ENCODE data around the gene IFT122. TPM values are rescaled to one million over a fixed set of nuclear protein-coding genes. Genes with fewer than 3 reads are reported as not detected.

The IFT122 gene
- total and polyA plus RNA-seq, 10 donors: 5.2 to 31.3 (median 18.1) TPM

DNA sequence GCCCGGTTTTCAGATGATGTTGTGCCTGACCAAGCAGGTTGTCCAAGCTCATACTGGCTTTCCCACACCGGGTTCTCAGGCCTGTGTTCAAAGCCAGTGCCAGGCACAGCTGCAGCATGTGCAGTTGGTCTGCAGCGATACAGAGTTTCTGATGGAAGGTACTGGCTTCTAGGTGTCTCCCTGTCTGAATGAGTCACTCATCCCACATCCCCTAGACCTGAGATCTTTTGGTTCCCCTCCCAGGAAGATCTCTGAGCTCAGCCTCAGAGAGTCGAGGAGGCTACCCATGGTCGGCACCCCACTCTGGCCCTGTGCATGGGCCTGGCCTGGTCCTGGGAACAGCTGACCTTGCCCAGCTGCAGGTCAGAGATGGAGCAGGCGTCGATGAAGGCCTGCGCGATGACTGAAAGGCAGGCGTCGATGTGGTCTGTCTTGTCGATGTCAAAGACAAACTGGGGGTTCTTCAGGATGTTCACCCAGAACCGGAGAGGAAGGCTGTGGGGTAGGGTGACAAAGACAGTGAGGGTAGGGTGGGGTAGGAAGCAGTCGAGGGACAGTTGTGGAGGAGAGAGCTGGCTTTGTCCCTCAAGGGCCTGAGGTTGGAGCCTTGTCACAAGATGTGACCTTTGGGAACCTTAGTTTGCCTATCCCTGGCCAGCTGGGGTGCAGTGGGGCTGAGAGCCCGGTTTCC, 118.2 kb downstream of the IFT122 start:
- Histone ChIP-seq H3K4me1 (peaks cover 15 to 99% (median 63%) of the 10 kb centered on the region in 6 donors), H3K27me3 (replicated peaks in 1 of 7) (no peaks in the 10 kb centered on the region), H3K4me3 (no peak overlapping the region), H3K36me3 (peaks cover 0 to 84% (median 33%) of the 10 kb centered on the region in 6 donors), H3K9me3 (no peaks in the 10 kb centered on the region), H3K27ac (peak overlapping the region; percentile 22 to 79 (median 70))
- intact Hi-C loops (cut with DNase I; ENCODE audit: low total_unique reads): no loop called here
- 64 to 75% (median 72%) methylated on average over 14 to 15 of the region's 15 CpGs for WGBS, 5 donors
- DNase-seq: no peak
- TF ChIP-seq POLR2A (IDR thresholded peaks at IDR 0.05): no peak
- TF ChIP-seq POLR2AphosphoS5 (IDR thresholded peaks at IDR 0.05): peak in 1 of 3 donors; percentile 36
- no peak for TF ChIP-seq CTCF (IDR thresholded peaks at IDR 0.05 in 8 of 11, conservative IDR thresholded peaks at IDR 0.05 in 3 of 11)

DNA sequence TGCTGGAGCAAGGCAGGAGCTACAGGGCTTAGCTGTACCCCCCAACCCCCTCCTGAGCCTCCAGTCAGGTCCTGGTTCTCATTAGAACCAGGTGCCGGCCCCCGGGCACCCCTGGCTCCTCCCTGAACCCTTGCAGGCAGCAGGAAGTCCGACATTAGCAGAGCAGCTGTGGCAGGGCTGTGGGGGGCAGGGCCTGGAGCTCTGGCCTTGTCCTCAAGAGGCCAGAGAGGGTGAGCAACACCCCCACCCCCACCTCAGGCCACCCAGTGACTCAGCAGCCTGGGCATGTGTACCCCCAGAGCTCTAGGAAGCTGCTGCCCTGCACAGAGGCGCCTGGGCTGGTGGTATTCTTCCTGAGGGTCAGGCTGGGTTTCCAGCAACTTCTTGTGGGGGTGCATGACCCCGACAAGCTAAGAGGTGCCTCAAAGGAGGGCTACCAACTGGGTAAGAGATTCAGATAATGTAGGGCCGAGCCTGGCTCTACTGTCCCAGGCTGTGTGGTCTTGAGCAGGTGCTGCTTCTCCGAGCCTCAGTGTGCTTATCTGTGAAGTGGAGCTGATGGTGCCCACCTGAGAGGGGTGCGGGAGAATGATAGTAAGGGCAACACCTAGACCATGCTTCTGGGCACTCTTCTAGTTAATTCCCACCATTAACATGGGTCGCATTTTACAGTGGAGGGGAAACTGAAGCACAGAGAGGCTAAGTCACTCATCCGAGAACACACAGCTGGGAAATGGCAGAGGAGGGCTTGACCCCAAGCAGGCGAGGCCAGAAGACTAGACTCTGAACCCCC, 118.9 kb downstream of the IFT122 start:
- 58 to 66% (median 61%) methylated on average over 7 to 11 of the region's 11 CpGs for WGBS, 5 donors
- TF ChIP-seq POLR2A (IDR thresholded peaks at IDR 0.05) (no peak), POLR2AphosphoS5 (IDR thresholded peaks at IDR 0.05) (peak in 2 of 3 donors; percentile 38 to 67), CTCF (IDR thresholded peaks at IDR 0.05 in 8 of 11, conservative IDR thresholded peaks at IDR 0.05 in 3 of 11) (no peak)
- H3K27ac ChIP-seq: peak overlapping the region; percentile 22 to 79 (median 70)
- H3K36me3 ChIP-seq: peaks cover 0 to 92% (median 34%) of the 10 kb centered on the region in 6 donors
- no peak overlapping the region for H3K4me3 ChIP-seq
- no peaks in the 10 kb centered on the region for H3K27me3 ChIP-seq (replicated peaks in 1 of 7)
- no peaks in the 10 kb centered on the region for H3K9me3 ChIP-seq
- peaks cover 15 to 99% (median 64%) of the 10 kb centered on the region in 6 donors for H3K4me1 ChIP-seq
- intact Hi-C loops (cut with DNase I; ENCODE audit: low total_unique reads): no loop called here
- peak; percentile 78 for DNase-seq

DNA sequence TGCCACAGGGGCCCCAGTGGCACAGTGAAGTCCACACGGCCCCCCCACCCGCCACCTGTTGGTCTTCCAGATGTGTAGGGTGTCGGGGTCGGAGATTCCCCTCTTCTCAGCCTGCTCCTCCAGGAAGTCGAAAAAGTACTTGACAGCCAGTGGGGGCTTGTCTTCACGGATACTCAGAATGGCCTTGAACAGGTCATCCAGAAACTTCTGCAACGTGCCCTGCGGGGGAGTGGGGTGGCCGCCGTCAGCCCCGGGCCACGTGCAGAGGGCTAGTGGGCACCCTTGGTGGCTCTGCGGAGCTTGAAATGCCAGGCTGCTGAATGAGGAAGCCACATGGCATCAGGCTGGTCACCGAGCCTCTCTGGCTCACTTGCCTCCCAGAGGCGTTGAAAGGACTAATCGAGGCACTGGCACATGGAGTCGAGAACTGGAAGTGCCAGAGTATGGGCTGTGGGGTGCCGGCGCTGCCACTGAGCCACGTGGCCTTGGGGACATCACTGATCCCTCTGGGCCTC, 119.6 kb downstream of the IFT122 start:
- intact Hi-C loops (cut with DNase I; ENCODE audit: low total_unique reads): no loop called here
- Histone ChIP-seq H3K4me3 (no peak overlapping the region), H3K36me3 (peaks cover 0 to 98% (median 37%) of the 10 kb centered on the region in 6 donors), H3K27me3 (replicated peaks in 1 of 7) (no peaks in the 10 kb centered on the region), H3K27ac (peak overlapping the region in 7 of 8 donors; percentile 22 to 79 (median 70)), H3K4me1 (peaks cover 15 to 99% (median 62%) of the 10 kb centered on the region in 6 donors), H3K9me3 (no peaks in the 10 kb centered on the region)
- DNase-seq: no peak
- WGBS, 5 donors: 74 to 92% (median 82%) methylated on average over 4 to 20 of the region's 20 CpGs
- TF ChIP-seq POLR2AphosphoS5 (IDR thresholded peaks at IDR 0.05) (peak in 1 of 3 donors; percentile 45), POLR2A (IDR thresholded peaks at IDR 0.05) (no peak)

GRCh38 chr3:129560269-129560787, 120.3 kb downstream of the IFT122 start:
- Histone ChIP-seq H3K27me3 (replicated peaks in 1 of 7) (no peaks in the 10 kb centered on the region), H3K4me3 (no peak overlapping the region), H3K27ac (peak overlapping the region in 7 of 8 donors; percentile 67 to 79 (median 72)), H3K36me3 (peaks cover 0 to 100% (median 42%) of the 10 kb centered on the region in 6 donors), H3K4me1 (peaks cover 15 to 99% (median 61%) of the 10 kb centered on the region in 6 donors), H3K9me3 (no peaks in the 10 kb centered on the region)
- intact Hi-C loops (cut with DNase I; ENCODE audit: low total_unique reads): no loop called here
- peak; percentile 75 for DNase-seq
- no peak for TF ChIP-seq POLR2AphosphoS5 (IDR thresholded peaks at IDR 0.05)
- TF ChIP-seq POLR2A (IDR thresholded peaks at IDR 0.05): no peak
- TF ChIP-seq CTCF (IDR thresholded peaks at IDR 0.05 in 8 of 11, conservative IDR thresholded peaks at IDR 0.05 in 3 of 11): no peak
- WGBS, 5 donors: 63 to 81% (median 74%) methylated on average over 11 to 16 of the region's 16 CpGs

All from spleen (tissue), 11 donors.